ENCODE results near the gene TSPAN7. TPM values are rescaled to one million over a fixed set of nuclear protein-coding genes. Genes with fewer than 3 reads are reported as not detected.

The TSPAN7 gene
- total and polyA plus RNA-seq, 2 of the 8 experiments (the other 6 are each of a cell fraction or from before 2014, with no cell fraction given): 32.1 to 37.7 TPM

- no peaks in the 10 kb centered on the region for H3K79me1 ChIP-seq (ENCODE audit: low read depth, low read length)
- H2BK15ac ChIP-seq (ENCODE audit: low read length): no peak overlapping the region
- peaks cover 0 to 6% (median 0%) of the 10 kb centered on the region in 4 experiments; a peak in 1 of 7 replicates for H3K4me1 ChIP-seq (replicated peaks in 1 of 4; ENCODE audit: control insufficient read depth in 3 of 4, insufficient read depth in 4 of 4, low read length in 3 of 4)
- H3K9ac ChIP-seq (replicated peaks in 1 of 4; ENCODE audit: extremely low read depth in 1 of 4, low read depth in 3 of 4, low read length in 3 of 4): no peak overlapping the region
- no peak overlapping the region for H2BK20ac ChIP-seq (ENCODE audit: low read length)
- H3K4me3 ChIP-seq (ENCODE audit: extremely low read depth in 1 of 4, insufficient read depth in 2 of 4, low read depth in 3 of 4, low read length in 4 of 4): no peak overlapping the region
- no peak overlapping the region for H4K91ac ChIP-seq (replicated peaks; ENCODE audit: insufficient read length, low read length)
- CTCF ChIA-PET (ENCODE audit: partially characterized antibody): interaction anchor here (1.2 kb wide), 1 partner anchor 9 kb away, joined by 3 read pairs; no protein-coding TSS in a partner anchor
- POLR2A ChIA-PET (ENCODE audit: partially characterized antibody): no interaction called here
- H3K4me2 ChIP-seq (ENCODE audit: insufficient read depth in 1 of 2, low read depth in 2 of 2, low read length in 2 of 2): no peak overlapping the region
- H4K5ac ChIP-seq (ENCODE audit: insufficient read length, low read depth, low read length): no peak overlapping the region
- no peaks in the 10 kb centered on the region for H3K36me3 ChIP-seq (ENCODE audit: control insufficient read depth in 2 of 4, insufficient read depth in 4 of 4, low read length in 3 of 4)
- 95% methylated on average over 2 of the region's 2 CpGs; no CpG with 5 or more reads in 1 of the 2 experiments for WGBS, 2 experiments (ENCODE audit: extremely low coverage in 1 of 2, insufficient coverage in 1 of 2, insufficient read length in 1 of 2, insufficient replicate concordance in 2 of 2, low coverage in 1 of 2, low lambda C conversion rate in 2 of 2, missing lambda C conversion rate in 1 of 2)
- H4K8ac ChIP-seq (ENCODE audit: extremely low read depth, insufficient read depth, low read length): no peak overlapping the region
- H2BK12ac ChIP-seq (ENCODE audit: low read depth, low read length): no peak overlapping the region
- H2AK5ac ChIP-seq (ENCODE audit: low read depth, low read length): no peak overlapping the region
- DNase-seq (ENCODE audit: low read depth in 1 of 2, low spot score in 2 of 2) (no peak), FAIRE-seq (no peak)
- H4K20me1 ChIP-seq (replicated peaks in 1 of 2; ENCODE audit: control insufficient read depth in 1 of 2, insufficient read depth in 2 of 2, low read length in 2 of 2): no peaks in the 10 kb centered on the region
- H3K4ac ChIP-seq (replicated peaks; ENCODE audit: insufficient read length, low read depth, low read length): no peak overlapping the region
- H3K56ac ChIP-seq (replicated peaks; ENCODE audit: insufficient read length, low read depth, low read length): no peak overlapping the region
- no peak overlapping the region for H2BK120ac ChIP-seq (replicated peaks; ENCODE audit: low read depth, low read length)
- H3K27ac ChIP-seq (ENCODE audit: low read depth, low read length): no peak overlapping the region
- no peak for TF ChIP-seq YY1 (IDR thresholded peaks at IDR 0.05; ENCODE audit: low read depth, low read length)
- no peak overlapping the region for H2AFZ ChIP-seq (ENCODE audit: low read length)
- H3K79me2 ChIP-seq (ENCODE audit: control insufficient read depth in 1 of 2, insufficient read depth in 2 of 2, low read length in 2 of 2): no peaks in the 10 kb centered on the region
- no peaks in the 10 kb centered on the region for H3K27me3 ChIP-seq (replicated peaks in 1 of 4; ENCODE audit: control insufficient read depth in 3 of 4, extremely low read depth in 1 of 4, insufficient read depth in 3 of 4, low read length in 3 of 4)
- H3K14ac ChIP-seq (ENCODE audit: insufficient read length): no peak overlapping the region
- H3K23ac ChIP-seq (ENCODE audit: insufficient read length): no peak overlapping the region
- no peak overlapping the region for H2BK5ac ChIP-seq (ENCODE audit: low read depth, low read length)
- no peak overlapping the region for H3K18ac ChIP-seq (ENCODE audit: extremely low read depth, low read length)
- no peaks in the 10 kb centered on the region for H3K23me2 ChIP-seq (ENCODE audit: low read depth, low read length)
- H3K9me3 ChIP-seq (ENCODE audit: insufficient read depth in 2 of 2, low read depth in 1 of 2, low read length in 1 of 2): no peaks in the 10 kb centered on the region
These were observed 143.0 kb downstream of the TSPAN7 start for GRCh38 chrX:38704146-38704882.

Measured in H1 (cell line).